Left kidney (tissue), 2 donors: ENCODE data around the gene MAP7. TPM values are rescaled to one million over a fixed set of nuclear protein-coding genes. Genes with fewer than 3 reads are reported as not detected.
"Not testable (repeated sequence)": the region's sequence is repeated elsewhere in the genome, so short reads cannot be mapped to it uniquely, and the experiment has no call there.

ENCODE experiments used
- DNase-seq: peaks from one replicate; pipeline ENCODE4 v3.0.0-alpha.2; 2013
- polyA plus RNA-seq: library from polyadenylated mRNA; unstranded; fragments of 120-200 nt; gene quantifications from one replicate; pipeline ENCODE4 v1.2.1, GENCODE V29; 2013; ENCODE audit not compliant: insufficient read length

The MAP7 gene
- polyA plus RNA-seq, 1 donor = 35.3 TPM

DNA sequence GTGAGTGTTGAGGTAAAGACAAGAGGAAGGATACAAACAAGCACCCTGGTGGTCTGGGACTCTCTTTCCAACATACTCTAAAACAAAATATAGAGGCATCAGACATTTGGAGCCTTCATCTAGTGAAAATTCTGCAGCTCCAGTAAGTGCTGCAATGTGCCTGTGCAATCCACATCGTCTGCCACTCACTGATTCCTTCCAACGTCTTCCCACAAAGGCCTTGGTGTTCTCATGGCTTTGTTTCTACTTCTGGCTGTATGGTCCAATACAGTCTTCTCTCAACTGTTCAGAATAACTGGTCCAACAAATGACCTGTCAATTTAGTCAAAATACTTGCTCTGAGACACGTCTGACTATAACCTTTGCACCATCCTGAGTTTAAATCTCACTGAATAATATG, 125.8 kb downstream of the MAP7 start:
- no peak for DNase-seq

DNA sequence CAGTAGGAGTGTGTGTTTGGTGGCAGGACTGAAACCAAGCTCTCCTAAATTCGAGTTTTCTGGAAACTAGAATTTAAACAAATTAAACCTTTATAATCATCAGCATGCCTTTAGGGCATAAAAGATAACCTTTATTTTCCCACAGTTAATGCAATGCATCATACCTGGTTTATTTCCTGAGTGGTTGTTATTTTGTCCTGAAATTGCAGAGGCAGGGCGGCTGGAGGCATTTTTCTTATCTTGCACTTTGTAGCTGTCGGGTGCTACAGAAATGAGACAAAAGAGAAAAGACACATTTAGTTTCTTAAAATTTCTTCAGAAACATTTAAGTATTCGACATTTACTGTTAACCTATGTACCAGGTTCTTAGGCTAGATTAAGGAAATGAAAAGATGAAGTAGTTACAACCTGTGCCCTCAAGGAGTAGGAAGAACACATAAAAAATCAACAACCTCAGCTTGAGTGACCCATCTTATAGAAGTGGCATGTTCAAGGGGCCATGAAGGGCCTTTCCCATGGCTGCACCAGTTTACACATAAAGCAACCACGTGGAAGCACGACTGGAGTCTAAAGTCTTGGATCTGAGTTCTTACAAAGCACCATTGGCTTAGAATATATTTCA, 128.6 kb downstream of the MAP7 start:
- no peak for DNase-seq

DNA sequence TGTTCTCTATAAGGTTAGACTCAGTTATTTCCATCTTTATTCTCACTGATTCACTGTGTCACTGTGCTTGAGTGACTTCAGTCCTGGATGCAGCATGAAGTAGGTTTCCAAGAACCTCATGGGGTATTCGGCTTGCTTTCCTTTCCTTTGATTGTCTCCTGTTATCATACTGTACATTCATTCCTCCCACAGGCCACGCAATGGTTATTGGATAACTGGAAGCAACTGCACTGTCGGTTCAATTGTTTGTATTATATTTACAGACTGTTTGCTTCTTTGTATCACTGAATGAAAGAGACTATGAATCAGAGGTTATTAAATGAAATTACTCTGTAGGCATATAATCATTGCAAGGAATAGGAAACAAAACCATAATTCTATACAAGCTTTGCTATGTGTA, 129.4 kb downstream of the MAP7 start:
- DNase-seq = no peak

DNA sequence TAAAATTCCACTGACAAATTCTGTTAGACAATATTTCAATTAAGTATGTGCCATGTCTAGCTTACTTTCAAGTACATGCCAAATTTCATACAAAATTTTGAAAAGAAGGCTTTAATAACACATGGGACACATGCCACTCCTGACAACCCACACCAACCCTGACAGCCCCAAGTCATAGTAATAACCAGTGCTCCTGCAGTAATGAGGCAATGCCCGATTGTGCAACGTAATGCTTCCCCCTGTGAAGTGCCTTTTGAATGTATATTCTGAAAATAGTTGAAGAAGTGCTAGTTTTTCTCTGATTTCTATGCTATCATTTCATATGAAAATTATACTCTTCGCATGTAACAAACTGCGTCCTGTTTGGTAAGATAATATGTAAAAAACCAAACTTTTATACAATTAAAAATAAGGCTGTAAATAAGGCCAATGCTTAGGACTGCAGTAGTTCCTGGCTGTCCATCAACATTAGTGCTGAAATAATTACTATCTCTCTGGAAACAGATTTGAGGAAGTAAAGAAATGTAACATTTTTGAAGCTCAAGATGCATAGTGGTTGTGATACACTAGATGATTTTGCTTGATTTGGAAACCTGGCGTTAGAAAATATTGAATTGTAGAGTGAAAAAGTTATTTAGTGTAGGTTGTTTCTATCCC, 134.7 kb downstream of the MAP7 start:
- no peak for DNase-seq

DNA sequence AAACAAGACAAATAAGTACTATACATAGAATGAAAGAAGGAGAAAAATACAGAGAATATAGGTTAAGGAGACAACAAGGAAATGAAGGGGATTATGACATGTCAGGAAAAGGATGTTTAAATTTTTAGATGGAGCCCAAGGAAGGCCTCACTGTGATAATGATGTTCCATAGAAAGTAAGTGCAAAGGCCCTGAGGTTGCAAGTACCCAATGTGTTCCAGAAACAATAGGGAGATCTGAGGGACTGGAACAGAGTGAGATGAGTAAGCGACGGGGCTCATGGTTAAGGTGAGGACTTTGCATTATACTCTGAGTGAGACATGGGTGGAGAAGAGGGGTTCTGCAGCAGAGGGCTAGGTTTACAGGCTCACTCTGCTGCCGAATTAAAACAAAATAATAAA, 137.8 kb downstream of the MAP7 start:
- DNase-seq = no peak

DNA sequence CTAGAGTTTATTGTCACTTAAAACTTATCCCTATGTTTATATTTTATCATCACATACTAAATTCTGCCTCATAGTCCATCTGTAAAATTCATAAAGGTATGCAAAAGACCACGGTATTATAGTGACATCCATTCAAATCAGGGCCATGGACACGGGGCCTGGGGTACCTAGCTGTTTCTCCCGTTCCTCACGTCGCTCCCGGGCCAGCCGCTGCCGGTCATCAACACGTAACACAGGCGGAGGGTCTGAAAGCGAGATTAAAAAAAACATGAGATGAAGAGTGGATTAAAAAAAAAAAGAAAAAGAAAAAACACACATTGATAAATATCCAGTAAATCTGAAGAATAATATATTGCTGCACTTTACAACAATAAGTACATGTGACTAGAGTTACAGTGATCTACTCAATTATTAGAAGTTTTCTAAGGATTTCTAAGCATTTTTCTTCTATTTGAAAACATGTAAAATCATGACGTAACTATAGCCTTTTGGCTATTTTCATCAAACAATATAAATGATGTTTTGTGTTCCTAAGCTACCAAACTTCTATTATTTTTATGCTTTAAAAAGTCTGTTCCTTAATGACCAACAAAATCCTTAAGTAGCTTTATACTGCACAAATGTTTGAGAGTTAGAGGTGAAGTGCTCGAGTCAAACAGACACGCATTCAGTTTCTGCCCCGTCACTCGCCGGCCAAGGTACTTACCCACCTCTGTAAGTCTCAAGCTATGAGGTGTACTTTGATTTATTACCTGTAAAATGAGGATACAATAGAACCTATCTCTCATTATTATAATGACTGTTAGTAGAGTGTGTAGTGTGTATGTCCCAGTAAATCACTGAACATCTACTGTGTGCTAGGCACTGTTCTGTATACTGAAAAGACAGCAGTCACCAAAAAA, 138.5 kb downstream of the MAP7 start:
- DNase-seq = no peak

DNA sequence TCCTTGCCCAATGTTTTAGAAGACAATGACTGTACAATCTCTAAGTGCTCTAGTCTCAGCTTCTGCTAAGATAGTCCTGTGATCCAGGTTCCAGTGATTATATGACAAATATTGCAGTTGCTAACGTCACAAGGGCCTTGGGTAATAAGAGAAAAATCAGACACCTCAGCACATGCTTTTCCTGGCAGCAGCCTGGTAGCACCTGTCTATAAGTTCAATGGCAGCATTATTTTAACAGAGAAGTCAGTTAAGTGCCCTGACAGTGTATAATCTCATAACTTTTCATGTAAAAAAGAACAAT, 139.2 kb downstream of the MAP7 start:
- no peak for DNase-seq

DNA sequence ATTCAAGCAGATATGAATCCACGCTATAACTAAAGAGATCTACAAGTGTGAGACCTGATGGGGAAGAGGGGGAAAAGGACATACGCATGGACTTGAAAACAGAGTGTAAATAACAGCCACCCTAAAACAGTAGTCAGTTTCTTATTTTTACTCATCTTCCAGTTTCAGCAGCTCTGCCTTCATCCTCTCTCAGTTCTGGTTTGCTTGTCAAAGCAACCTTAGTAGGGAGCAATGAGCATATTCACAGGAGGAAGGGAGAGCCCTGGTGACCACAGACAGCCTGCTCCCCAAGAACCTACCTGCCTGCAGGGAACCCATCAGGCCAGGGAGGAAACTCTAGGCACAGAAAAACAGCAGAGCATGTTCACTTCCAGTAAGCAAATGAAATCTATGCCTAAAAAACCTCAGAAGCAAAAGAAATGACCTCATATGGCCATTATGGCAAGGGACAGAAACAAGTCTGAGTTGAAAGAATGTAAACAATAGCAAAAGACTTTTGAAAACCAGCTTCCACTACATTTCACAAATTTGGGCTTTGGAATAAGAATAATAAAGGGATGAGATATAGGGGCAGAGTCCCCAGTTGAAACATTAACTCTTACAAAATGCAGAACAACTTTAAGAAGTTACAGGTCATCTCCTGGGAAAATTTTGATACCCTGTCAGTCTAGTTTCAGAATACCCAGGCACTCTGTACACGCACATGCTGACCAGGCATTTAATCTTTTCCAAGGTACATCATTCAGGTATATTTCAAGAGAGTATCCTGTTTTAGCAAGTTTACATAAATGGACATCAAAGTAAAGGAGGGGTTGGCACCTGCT, 139.8 kb downstream of the MAP7 start:
- no peak for DNase-seq

DNA sequence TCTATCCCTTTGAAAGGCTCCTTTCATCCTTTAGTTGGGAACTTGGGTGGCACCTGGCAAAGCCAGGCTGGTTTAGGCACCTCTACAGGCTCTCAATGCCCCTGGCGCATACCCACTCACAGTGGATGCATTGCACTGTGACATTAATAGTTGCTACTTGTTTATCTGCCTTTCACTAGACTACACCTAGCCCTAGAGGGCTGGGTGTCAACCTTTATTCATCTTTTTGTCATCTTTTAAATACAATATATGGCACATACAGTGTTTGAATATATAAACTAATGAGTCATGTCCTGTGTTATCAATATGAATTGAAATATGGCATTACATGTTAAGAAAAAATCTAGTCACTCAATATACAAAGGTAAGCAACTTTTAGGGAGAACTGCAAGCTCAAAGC, 140.6 kb downstream of the MAP7 start:
- no peak for DNase-seq

DNA sequence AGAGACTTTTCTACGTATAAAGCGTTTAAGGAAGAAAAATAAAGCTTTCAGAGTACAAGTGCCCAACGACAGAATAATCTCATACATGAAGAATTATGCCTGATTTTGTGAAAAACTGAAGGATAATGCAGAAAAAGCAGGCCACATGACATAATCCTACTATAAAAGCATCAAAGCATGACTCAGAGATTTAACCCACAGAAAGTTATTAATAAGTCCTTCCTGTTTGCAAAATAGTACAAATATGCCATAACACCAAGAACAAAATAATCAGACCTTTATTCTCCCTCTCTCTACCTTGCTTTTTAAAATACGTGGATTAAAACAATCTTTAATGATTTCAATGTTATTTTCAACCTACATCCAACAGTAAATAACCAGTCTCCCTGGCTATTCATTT, 142.0 kb downstream of the MAP7 start:
- DNase-seq = no peak

DNA sequence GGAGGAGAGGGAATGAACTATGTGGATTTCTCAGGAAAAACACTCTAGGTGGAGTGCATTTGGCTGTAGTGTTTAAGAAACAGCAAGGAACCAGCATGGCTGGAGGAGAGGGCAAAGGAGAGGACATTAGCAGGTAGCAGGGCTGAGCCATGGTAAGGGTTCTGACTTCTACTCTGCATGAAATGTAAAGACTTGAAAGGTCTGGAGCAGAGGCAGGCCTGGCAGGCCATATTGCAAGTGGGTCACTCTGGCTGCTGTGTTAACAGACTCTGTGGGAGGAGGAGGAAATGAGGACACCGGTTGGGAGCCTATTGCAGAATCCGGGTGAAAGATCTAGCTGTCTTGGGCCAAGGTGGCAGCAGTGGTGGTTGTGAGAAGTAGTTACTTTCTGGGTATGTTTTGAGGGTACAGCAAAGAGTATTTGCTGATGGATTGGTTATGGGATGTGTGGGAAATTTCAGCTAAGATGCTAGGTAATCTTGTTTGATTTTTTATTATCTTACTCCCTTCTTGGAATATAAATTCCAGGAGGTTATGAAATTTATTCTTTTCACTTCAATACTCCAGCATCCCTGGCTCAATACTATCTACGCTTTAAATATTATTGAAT, 144.7 kb downstream of the MAP7 start:
- DNase-seq = no peak

DNA sequence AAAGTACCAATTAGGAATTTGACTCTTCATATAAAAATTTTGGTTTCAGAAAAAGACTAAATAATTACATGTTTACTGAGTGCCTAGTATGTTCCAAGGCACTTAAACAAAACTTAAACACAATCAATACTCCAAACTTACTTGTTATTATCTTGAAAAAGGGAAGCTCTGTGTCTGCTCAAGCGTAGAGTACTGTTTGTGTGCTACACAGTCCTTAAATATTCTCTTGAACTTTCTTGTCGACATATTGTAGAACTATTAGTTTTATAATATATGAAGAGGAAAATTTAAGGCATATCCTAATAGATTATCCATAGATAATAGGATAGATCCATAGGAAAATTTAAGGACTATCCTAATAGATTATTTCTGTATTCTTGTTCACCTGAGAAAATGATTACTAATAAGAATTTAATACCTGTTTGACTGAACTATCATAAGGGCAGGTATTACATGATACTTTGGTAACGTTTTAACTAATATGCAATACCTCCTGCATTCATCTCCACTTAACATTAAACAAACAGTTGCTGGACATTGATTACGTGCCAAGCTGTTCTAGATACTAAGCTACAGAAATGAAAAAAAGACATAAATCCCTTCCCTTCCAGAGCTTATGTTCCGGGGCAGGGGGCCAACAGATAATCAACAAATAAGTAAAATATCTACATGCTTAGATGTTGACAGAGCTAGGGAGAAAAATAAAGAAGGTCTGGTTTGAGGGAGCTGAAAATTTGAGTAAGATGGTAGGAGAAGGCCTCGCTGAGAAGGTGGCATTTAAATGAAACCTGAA, 145.4 kb downstream of the MAP7 start:
- no peak for DNase-seq

DNA sequence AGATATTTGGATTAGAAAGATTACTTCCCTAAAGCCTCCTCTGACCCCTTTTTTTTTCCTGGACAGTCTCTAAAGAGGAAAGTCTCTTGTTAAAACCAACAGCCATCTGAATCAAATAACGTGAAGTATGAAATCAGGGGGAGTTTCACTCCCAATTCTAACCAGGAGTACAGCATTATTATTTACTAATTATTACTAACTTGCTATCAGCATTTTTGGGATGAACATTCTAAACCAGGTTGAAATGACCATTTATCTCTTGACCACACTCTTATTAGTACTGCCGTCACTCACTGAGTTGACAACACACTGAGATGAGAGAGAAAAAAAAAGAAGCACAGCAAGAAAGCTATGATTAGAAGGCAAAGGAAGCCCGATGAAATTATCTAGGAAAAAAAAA, 146.2 kb downstream of the MAP7 start:
- no peak for DNase-seq

DNA sequence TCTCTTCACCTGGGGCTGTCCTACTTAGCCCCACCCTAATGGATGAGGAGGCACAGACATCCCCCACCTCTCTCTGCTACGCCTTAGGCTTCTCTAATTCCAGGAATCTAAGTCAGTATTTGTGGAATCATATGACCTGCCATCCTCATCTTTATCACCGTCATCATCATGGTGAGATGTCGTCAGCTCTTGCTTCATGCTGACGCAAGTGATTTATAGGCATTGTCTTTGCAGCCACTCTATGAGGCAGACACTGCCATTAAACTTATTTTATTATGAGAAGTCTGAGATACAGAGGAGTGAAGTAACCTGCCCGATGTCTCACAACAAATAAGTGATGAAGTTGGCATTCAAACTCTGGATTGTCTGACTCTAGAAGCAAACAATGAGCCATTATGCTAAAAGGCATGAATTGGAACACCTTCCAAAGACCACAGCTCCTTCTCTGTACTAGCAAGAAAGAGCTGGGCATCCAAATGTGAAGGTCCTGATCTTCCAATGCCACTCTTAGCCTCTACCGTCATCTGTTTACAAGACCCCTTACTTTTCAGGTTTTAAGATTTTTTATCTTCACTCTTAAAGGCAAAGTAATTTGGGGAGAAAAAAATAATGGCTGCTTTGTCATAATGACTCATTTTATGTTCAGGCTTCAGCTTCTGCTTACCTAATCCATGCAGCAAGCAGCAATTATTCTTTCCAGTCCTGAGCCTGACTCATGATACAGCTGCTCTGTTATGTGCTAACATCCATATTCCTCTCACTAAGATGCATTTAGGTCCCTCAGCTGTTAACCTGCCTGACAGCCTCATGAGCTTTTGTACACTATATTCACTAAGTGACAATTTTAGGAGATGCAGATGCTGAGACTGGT, 146.9 kb downstream of the MAP7 start:
- no peak for DNase-seq

DNA sequence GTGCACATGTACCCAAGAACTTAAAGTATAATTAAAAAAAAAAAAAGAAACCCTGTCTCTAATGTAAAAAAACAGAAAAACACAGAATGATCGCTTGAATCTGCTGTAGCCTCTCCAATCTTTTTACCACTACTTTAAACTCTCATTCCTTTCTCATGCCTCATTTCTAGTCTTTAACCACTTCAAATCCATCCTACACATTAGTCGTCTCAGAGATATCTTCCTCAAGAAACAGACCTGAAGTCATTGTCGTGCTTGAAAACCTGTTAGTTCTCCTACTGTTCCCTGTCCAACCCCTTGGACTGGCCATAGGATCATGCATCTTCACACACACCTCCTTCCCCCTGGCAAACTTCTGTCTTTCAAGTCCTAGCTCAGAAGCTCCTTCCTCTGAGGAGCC, 148.5 kb downstream of the MAP7 start:
- DNase-seq = no peak

DNA sequence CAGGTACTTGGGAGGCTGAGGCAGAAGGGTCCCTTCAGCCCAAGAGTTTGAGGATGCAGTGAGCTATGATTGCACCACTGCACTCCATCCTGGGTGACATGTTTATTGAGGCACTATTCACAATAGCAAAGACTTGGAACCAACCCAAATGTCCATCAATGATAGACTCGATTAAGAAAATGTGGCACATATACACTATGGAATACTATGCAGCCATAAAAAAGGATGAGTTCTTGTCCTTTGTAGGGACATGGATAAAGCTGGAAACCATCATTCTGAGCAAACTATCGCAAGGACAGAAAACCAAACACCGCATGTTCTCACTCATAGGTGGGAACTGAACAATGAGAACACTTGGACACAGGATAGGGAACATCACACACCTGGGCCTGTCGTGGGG, 149.0 kb downstream of the MAP7 start:
- not testable (repeated sequence) for DNase-seq

DNA sequence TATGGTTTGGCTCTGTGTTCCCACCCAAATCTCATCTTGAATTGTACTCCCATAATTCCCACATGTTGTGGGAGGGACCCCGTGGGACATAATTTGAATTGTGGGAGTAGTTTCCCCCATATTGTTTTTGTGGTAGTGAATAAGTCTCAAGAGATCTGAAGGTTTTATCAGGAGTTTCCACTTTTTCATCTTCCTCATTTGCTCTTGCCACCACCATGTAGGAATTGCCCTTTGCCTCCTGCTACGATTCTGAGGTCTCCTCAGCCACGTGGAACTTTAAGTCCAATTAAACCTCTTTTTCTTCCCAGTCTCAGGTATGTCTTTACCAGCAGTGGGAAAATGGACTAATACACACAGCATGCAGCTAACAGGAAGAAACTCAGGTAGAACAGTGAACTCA, 151.8 kb downstream of the MAP7 start:
- DNase-seq = no peak

DNA sequence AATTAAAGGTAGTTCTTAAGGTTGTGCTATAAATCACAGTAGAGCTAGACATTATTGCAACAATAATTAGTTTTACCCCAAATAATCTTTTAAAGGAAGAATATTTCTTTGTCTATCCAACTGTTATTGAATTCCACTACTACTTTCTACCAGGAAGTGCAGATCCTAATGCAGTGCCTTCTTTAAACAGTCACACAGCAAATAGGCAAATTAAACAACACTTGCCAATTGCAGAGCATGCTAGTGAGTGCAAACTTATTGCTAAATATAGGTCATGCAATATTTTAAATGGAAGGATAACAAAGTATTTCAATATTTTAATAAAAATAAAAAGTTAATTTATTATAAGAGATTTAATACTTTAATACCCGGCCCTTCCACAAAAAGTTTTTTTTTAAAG, 153.3 kb downstream of the MAP7 start:
- no peak for DNase-seq

DNA sequence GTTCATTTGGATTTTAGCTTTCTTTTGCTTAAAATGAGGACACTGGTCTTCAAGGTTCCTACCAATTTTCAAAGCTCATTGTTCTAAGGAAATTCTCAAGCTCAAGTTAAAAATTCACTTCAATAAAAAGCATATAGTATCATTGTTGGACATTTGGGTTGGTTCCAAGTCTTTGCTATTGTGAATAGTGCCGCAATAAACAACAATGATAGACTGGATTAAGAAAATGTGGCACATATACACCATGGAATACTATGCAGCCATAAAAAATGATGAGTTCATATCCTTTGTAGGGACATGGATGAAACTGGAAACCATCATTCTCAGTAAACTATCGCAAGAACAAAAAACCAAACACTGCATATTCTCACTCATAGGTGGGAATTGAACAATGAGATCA, 159.3 kb downstream of the MAP7 start:
- DNase-seq = not testable (repeated sequence)

DNA sequence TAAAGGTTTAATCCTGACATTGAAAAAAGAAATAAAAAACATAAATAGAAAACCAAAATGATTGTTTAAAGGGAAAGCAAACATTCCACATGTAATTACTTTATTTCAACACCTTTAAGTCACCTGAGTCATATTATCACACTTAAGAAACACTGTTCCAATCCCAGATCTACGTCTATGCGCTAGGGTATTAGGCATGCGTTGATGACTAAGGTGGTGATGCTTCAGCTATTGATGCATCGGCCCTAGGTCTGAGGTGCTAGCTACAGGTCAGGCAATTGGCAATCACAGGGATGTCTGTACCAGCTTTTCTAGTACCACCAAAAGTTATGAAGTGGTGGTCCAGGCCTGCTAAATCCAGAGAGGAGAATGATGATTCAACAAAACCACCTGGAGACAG, 162.9 kb downstream of the MAP7 start:
- no peak for DNase-seq
